Gastroesophageal sphincter (tissue), 3 donors: ENCODE data around the gene SNX5.

Experiments used
- CTCF ChIP-seq, 4 experiments: fragments of 200-600 bp in 2 of 4; fragments of 450-650 bp in 2 of 4; sonication (generic) in 1 of 4; IDR thresholded peaks; one replicate each; pipeline ENCODE4 v1.5.1; 2017 to 2019; ENCODE audit warnings: antibody characterized with exemption in 4 of 4, mild to moderate bottlenecking in 2 of 4, moderate library complexity in 2 of 4
- POLR2A ChIP-seq, 2 donors: fragments of 450-650 bp; IDR thresholded peaks; one replicate each; pipeline ENCODE4 v1.6.1; 2017; ENCODE audit warnings: antibody characterized with exemption in 2 of 2, mild to moderate bottlenecking in 2 of 2, moderate library complexity in 1 of 2

- no peak for TF ChIP-seq CTCF (IDR thresholded peaks at IDR 0.05)
- TF ChIP-seq POLR2A (IDR thresholded peaks at IDR 0.05) = no peak
Measured at GRCh38 chr20:18001131-18001921, 32.7 kb upstream of the SNX5 start.
